ENCODE data around the gene COL17A1. TPM values are rescaled to one million over a fixed set of nuclear protein-coding genes. Genes with fewer than 3 reads are reported as not detected.

The COL17A1 gene
- total and polyA plus RNA-seq, 2 experiments from 2014 or later = 1.1 to 1.3 TPM

- Mint-ChIP-seq H3K4me1 (peaks cover 13% of the 10 kb centered on the region), H3K27ac (peak overlapping the region; percentile 17; the same call in 1 of the 2 replicates), H3K36me3 (ENCODE audit: low read depth) (peaks cover 10% of the 10 kb centered on the region; the same call in 2 of the 3 replicates), H3K4me3 (no peak overlapping the region), H3K27me3 (ENCODE audit: insufficient read depth, low read depth, poor library complexity) (peaks cover 3% of the 10 kb centered on the region), H3K9me3 (no peaks in the 10 kb centered on the region)
- Histone ChIP-seq H3K9me2 (ENCODE audit: insufficient read depth) (no peaks in the 10 kb centered on the region), H3K36me3 (ENCODE audit: insufficient read depth) (no peaks in the 10 kb centered on the region), H4K20me1 (replicated peaks; ENCODE audit: insufficient read depth) (no peaks in the 10 kb centered on the region), H3F3A (replicated peaks; ENCODE audit: low read depth) (no peaks in the 10 kb centered on the region), H3K4me1 (ENCODE audit: insufficient read depth) (peaks cover 4% of the 10 kb centered on the region), H3K4me2 (no peak overlapping the region), H3K79me2 (replicated peaks; ENCODE audit: insufficient read depth) (no peaks in the 10 kb centered on the region), H3K4me3 (no peak overlapping the region), H3K27me3 (ENCODE audit: insufficient read depth) (no peaks in the 10 kb centered on the region), H2AFZ (no peak overlapping the region), H3K27ac (ENCODE audit: low read depth) (no peak overlapping the region)
- DNase-seq (ENCODE audit: low spot score) (no peak), ATAC-seq (no peak)
- no peak for TF ChIP-seq ZNF462 (CRISPR knock-in tag; IDR thresholded peaks at IDR 0.05)
- no peak for TF ChIP-seq ZNF331 (CRISPR knock-in tag; IDR thresholded peaks at IDR 0.05; ENCODE audit: low read depth)
- no peak for TF ChIP-seq STAT1 (IDR thresholded peaks at IDR 0.05; ENCODE audit: unreplicated experiment)
- no peak for TF ChIP-seq CREB1 (CRISPR knock-in tag; IDR thresholded peaks at IDR 0.05; ENCODE audit: low read depth)
- TF ChIP-seq POLR2AphosphoS5 (IDR thresholded peaks at IDR 0.05; ENCODE audit: low read depth) = no peak
- no peak for TF ChIP-seq ETS1 (IDR thresholded peaks at IDR 0.05)
- TF ChIP-seq NANOG (IDR thresholded peaks at IDR 0.05; ENCODE audit: borderline replicate concordance) = no peak
- TF ChIP-seq JUNB (IDR thresholded peaks at IDR 0.05; ENCODE audit: unreplicated experiment) = no peak
- no peak for TF ChIP-seq EZH2 (IDR thresholded peaks at IDR 0.05; ENCODE audit: low read depth, unreplicated experiment)
- no peak for TF ChIP-seq ZNF114 (CRISPR knock-in tag; IDR thresholded peaks at IDR 0.05)
- TF ChIP-seq EZH2phosphoT487 (IDR thresholded peaks at IDR 0.05; ENCODE audit: unreplicated experiment) = no peak
- no peak for TF ChIP-seq CTCF (conservative IDR thresholded peaks at IDR 0.05; ENCODE audit: low read depth in 2 of 2)
- TF ChIP-seq REST (IDR thresholded peaks at IDR 0.05; ENCODE audit: unreplicated experiment) = no peak
Observed at GRCh38 chr10:104130041-104130440, 44.4 kb upstream of the COL17A1 start.
